HL-60 (cell line): Measurements from ENCODE around the gene SF3B2.
"Not testable (repeated sequence)": the region's sequence is repeated elsewhere in the genome, so short reads cannot be mapped to it uniquely, and the experiment has no call there.

ENCODE experiments used
- GABPA ChIP-seq: IDR thresholded peaks from 2 replicates; pipeline ENCODE4 v1.6.1; 2012; ENCODE audit warnings: low read depth
- POLR2AphosphoS5 ChIP-seq: IDR thresholded peaks from 2 replicates; pipeline ENCODE4 v1.6.1; 2012; ENCODE audit warnings: low read depth
- SPI1 ChIP-seq: IDR thresholded peaks from 2 replicates; pipeline ENCODE4 v1.6.1; 2012; ENCODE audit warnings: low read depth, mild to moderate bottlenecking, borderline replicate concordance
- TF ChIP-seq, protein P1 (sequence below): IDR thresholded peaks from one replicate; pipeline ENCODE4 v1.5.1; 2011; ENCODE audit warnings: low read length, control low read depth, inconsistent platforms; ENCODE audit not compliant: insufficient read depth
- TF ChIP-seq, protein P2 (sequence below): IDR thresholded peaks from 2 replicates; pipeline ENCODE4 v1.6.1; 2012; ENCODE audit warnings: low read depth; ENCODE audit not compliant: insufficient replicate concordance

DNA sequence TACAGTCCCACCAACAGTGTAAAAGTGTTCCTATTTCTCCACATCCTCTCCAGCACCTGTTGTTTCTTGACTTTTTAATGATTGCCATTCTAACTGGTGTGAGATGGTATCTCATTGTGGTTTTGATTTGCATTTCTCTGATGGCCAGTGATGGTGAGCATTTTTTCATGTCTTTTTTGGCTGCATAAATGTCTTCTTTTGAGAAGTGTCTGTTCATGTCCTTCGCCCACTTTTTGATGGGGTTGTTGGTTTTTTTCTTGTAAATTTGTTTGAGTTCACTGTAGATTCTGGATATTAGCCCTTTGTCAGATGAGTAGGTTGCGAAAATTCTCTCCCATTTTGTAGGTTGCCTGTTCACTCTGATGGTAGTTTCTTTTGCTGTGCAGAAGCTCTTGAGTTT lies 40.0 kb downstream of the SF3B2 start:
- TF ChIP-seq, protein P1, sequence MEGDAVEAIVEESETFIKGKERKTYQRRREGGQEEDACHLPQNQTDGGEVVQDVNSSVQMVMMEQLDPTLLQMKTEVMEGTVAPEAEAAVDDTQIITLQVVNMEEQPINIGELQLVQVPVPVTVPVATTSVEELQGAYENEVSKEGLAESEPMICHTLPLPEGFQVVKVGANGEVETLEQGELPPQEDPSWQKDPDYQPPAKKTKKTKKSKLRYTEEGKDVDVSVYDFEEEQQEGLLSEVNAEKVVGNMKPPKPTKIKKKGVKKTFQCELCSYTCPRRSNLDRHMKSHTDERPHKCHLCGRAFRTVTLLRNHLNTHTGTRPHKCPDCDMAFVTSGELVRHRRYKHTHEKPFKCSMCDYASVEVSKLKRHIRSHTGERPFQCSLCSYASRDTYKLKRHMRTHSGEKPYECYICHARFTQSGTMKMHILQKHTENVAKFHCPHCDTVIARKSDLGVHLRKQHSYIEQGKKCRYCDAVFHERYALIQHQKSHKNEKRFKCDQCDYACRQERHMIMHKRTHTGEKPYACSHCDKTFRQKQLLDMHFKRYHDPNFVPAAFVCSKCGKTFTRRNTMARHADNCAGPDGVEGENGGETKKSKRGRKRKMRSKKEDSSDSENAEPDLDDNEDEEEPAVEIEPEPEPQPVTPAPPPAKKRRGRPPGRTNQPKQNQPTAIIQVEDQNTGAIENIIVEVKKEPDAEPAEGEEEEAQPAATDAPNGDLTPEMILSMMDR = not testable (repeated sequence)
- TF ChIP-seq GABPA, POLR2AphosphoS5, SPI1: not testable (repeated sequence)
- TF ChIP-seq, protein P2, sequence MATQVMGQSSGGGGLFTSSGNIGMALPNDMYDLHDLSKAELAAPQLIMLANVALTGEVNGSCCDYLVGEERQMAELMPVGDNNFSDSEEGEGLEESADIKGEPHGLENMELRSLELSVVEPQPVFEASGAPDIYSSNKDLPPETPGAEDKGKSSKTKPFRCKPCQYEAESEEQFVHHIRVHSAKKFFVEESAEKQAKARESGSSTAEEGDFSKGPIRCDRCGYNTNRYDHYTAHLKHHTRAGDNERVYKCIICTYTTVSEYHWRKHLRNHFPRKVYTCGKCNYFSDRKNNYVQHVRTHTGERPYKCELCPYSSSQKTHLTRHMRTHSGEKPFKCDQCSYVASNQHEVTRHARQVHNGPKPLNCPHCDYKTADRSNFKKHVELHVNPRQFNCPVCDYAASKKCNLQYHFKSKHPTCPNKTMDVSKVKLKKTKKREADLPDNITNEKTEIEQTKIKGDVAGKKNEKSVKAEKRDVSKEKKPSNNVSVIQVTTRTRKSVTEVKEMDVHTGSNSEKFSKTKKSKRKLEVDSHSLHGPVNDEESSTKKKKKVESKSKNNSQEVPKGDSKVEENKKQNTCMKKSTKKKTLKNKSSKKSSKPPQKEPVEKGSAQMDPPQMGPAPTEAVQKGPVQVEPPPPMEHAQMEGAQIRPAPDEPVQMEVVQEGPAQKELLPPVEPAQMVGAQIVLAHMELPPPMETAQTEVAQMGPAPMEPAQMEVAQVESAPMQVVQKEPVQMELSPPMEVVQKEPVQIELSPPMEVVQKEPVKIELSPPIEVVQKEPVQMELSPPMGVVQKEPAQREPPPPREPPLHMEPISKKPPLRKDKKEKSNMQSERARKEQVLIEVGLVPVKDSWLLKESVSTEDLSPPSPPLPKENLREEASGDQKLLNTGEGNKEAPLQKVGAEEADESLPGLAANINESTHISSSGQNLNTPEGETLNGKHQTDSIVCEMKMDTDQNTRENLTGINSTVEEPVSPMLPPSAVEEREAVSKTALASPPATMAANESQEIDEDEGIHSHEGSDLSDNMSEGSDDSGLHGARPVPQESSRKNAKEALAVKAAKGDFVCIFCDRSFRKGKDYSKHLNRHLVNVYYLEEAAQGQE = not testable (repeated sequence)
